K562 (cell line): ENCODE measurements around the gene FAM222A. TPM values are rescaled to one million over a fixed set of nuclear protein-coding genes. Genes with fewer than 3 reads are reported as not detected.

Experiments
- ATAC-seq: fragments of 200-7000 bp; cut with Tn5 transposase; 3 replicates; pipeline ENCODE4 v1.9.1; 2020; ENCODE audit warnings: moderate library complexity
- BruUV-seq: library from RNA; stranded (reverse); fragments of 400-500 nt; replicated peaks from 2 replicates; lab custom pipeline; 2021; lab: Mats Ljungman, UMichigan
- CTCF ChIA-PET: fragments of 300-600 bp; formaldehyde crosslinking; extraction: SDS; loops from one replicate; lab custom pipeline; 2021; ENCODE audit warnings: low intra/inter-chr PET ratio; lab: Yijun Ruan, JAX
- POLR2A ChIA-PET: fragments of 300-600, 350-650 bp; sonication (Branson Sonifier 250); formaldehyde crosslinking; extraction: SDS; loops from one replicate; lab custom pipeline; 2021; ENCODE audit warnings: antibody characterized with exemption, inconsistent platforms; lab: Yijun Ruan, JAX
- DNase-seq, 4 experiments: peaks; one replicate each; pipeline versions ENCODE4 v3.0.0 to v3.0.0-alpha.2; 2011 to 2018; ENCODE audit warnings: low spot score in 3 of 4, mixed read lengths in 3 of 4; ENCODE audit errors: extremely low read depth in 1 of 4
- FAIRE-seq: peaks from 2 replicates; lab custom pipeline; 2011; peaks lifted over from hg19 to GRCh38; lab: Jason Lieb, UNC
- H2AFZ ChIP-seq: 2 replicates; pipeline ENCODE4 v1.6.0; 2011; ENCODE audit warnings: low read depth, low read length, control low read depth, inconsistent platforms
- H3K27ac ChIP-seq: fragments of 200-600 bp; 3 replicates; pipeline ENCODE4 v1.8.0; 2011; ENCODE audit warnings: low read depth, mild to moderate bottlenecking, control low read depth, inconsistent platforms, low read length, moderate library complexity, mixed read lengths; ENCODE audit errors: extremely low read depth
- H3K27me3 ChIP-seq, 2 experiments: fragments of 300-600 bp in 1 of 2; 2 replicates in 1 of 2; 3 replicates in 1 of 2; pipeline versions ENCODE4 v1.6.0 to v1.8.0; 2011; ENCODE audit warnings: inconsistent platforms in 2 of 2, low read length in 2 of 2, mild to moderate bottlenecking in 1 of 2, mixed read lengths in 1 of 2, moderate library complexity in 1 of 2; ENCODE audit not compliant: control insufficient read depth in 2 of 2, insufficient read depth in 2 of 2
- H3K36me3 ChIP-seq: fragments of 300-600 bp; 3 replicates; pipeline ENCODE4 v1.8.0; 2011; ENCODE audit warnings: mild to moderate bottlenecking, low read length, inconsistent platforms; ENCODE audit not compliant: control insufficient read depth, insufficient read depth
- H3K4me1 ChIP-seq, 2 experiments: fragments of 200-600 bp in 1 of 2; replicated peaks in 1 of 2; 2 replicates in 1 of 2; 3 replicates in 1 of 2; pipeline versions ENCODE4 v1.5.1 to v1.8.0; 2011; ENCODE audit warnings: inconsistent platforms in 2 of 2, low read length in 2 of 2, mild to moderate bottlenecking in 1 of 2, mixed read lengths in 1 of 2, moderate library complexity in 1 of 2; ENCODE audit not compliant: control insufficient read depth in 2 of 2, insufficient read depth in 2 of 2
- H3K4me2 ChIP-seq: 2 replicates; pipeline ENCODE4 v1.6.1; 2011; ENCODE audit warnings: low read length, control low read depth, inconsistent platforms, mixed read lengths; ENCODE audit not compliant: insufficient read depth
- H3K4me3 ChIP-seq: fragments of 200-600 bp; sonication (generic), shearing (Covaris generic); 2 replicates; pipeline ENCODE4 v1.5.1; 2016; ENCODE audit warnings: control low read depth, inconsistent platforms
- H3K79me2 ChIP-seq: fragments of 200-600 bp; 3 replicates; pipeline ENCODE4 v1.8.0; 2011; ENCODE audit warnings: low read length, inconsistent platforms; ENCODE audit not compliant: control insufficient read depth, insufficient read depth
- H3K9ac ChIP-seq, 2 experiments: 2 replicates each; pipeline versions ENCODE4 v1.6.0 to v1.6.1; 2011; ENCODE audit warnings: low read depth in 2 of 2, low read length in 2 of 2, control low read depth in 1 of 2, inconsistent platforms in 1 of 2, mild to moderate bottlenecking in 1 of 2, mixed read lengths in 1 of 2; ENCODE audit not compliant: insufficient read depth in 1 of 2
- H3K9me1 ChIP-seq: one replicate; pipeline ENCODE4 v1.6.0; 2011; ENCODE audit warnings: inconsistent platforms, mild to moderate bottlenecking, low read length, moderate library complexity; ENCODE audit not compliant: control insufficient read depth, insufficient read depth
- H3K9me3 ChIP-seq: replicated peaks from 2 replicates; pipeline ENCODE4 v1.5.1; 2011; ENCODE audit warnings: low read depth, low read length, inconsistent platforms; ENCODE audit not compliant: control insufficient read depth, insufficient read depth
- H4K20me1 ChIP-seq: replicated peaks from 2 replicates; pipeline ENCODE4 v1.6.1; 2011; ENCODE audit warnings: low read length, inconsistent platforms, mixed read lengths; ENCODE audit not compliant: control insufficient read depth, insufficient read depth
- DPF2 ChIP-seq: fragments of 450-650 bp; IDR thresholded peaks from 2 replicates; pipeline ENCODE4 v1.6.1; 2016
- NFIC ChIP-seq: fragments of 450-650 bp; IDR thresholded peaks from 2 replicates; pipeline ENCODE4 v1.6.1; 2017; ENCODE audit warnings: mild to moderate bottlenecking, inconsistent platforms
- NFYB ChIP-seq: IDR thresholded peaks from 2 replicates; pipeline ENCODE4 v1.6.1; 2011; ENCODE audit warnings: mild to moderate bottlenecking, moderate library complexity; ENCODE audit not compliant: insufficient read length; ENCODE audit errors: extremely low read depth
- ZKSCAN8 ChIP-seq: fragments of 200-800 bp; sonication (Bioruptor generic); IDR thresholded peaks from 2 replicates; pipeline ENCODE4 v1.6.1; 2016; ENCODE audit warnings: missing genetic modification characterization, missing compliant biosample characterization
- ZNF696 ChIP-seq: fragments of 250-450 bp; sonication (Bioruptor Pico); conservative IDR thresholded peaks from 2 replicates; pipeline ENCODE4 v1.4.0; 2020; ENCODE audit warnings: mild to moderate bottlenecking, moderate library complexity
- WGBS: fragments of 100-300 bp; shearing (Covaris generic); methylation state at CpG from one replicate; pipeline ENCODE4 v1.1.6; 2016; ENCODE audit warnings: low coverage, mixed read lengths; ENCODE audit not compliant: insufficient coverage; ENCODE audit errors: missing lambda C conversion rate; 5-methylcytosine and 5-hydroxymethylcytosine counted together
- in situ Hi-C: fragments of 300-500 bp; cut with MboI; formaldehyde crosslinking; loops from 4 replicates; pipeline ENCODE4 v1.15.0; 2018; ENCODE audit warnings: inconsistent platforms, mixed read lengths
- intact Hi-C: fragments of 100-400 bp; cut with micrococcal nuclease; formaldehyde crosslinking; loops from 2 replicates; pipeline ENCODE4 v1.14.2; 2022
- polyA plus RNA-seq, 8 experiments: library from polyadenylated mRNA; depleted of rRNA in 4 of 8; stranded (reverse) in 5 of 8; unstranded in 3 of 8; fragments of >200 nt; fragmentation: Nextera tagmentation in 2 of 8; fragmentation: Illumina TruSeq in 1 of 8; extraction: Ambion mirVana in 2 of 8; extraction: Trizol in 1 of 8; gene quantifications; 2 replicates each; pipeline versions ENCODE4 v1.2.1 to v1.2.3, GENCODE V29; 2011 to 2014; ENCODE audit warnings: inconsistent platforms in 1 of 8, missing spikeins in 1 of 8
- total RNA-seq, 7 experiments: library from RNA; depleted of rRNA in 6 of 7; stranded (reverse); fragments of >200 nt in 6 of 7; fragmentation: Illumina TruSeq in 2 of 7; extraction: Trizol in 2 of 7; gene quantifications; 2 replicates each; pipeline versions ENCODE4 v1.2.1 to v1.2.3, GENCODE V29; 2011 to 2021; ENCODE audit warnings: low replicate concordance in 1 of 7
- TF ChIP-seq, protein P1 (sequence below): IDR thresholded peaks from 2 replicates; pipeline ENCODE4 v1.6.1; 2012; ENCODE audit warnings: low read depth, low read length, improper control_type of control experiment, borderline replicate concordance

The FAM222A gene
- total and polyA plus RNA-seq, 9 of the 15 experiments (the other 6 are each of a cell fraction or from before 2014, with no cell fraction given) = 0.03 to 0.36 (median 0.12) TPM; not detected in 1

GRCh38 chr12:109704371-109705098 is 9.1 kb upstream of the FAM222A start:
- H4K20me1 ChIP-seq = peaks cover 8% of the 10 kb centered on the region
- ATAC-seq (no peak), FAIRE-seq (no peak), DNase-seq (no peak)
- H3K36me3 ChIP-seq = no peaks in the 10 kb centered on the region
- 2% methylated on average over 4 of the region's 4 CpGs for WGBS
- ChIA-PET CTCF (interaction anchor here (0.7 kb wide), 1 partner anchor 249 kb away, joined by 3 read pairs; no protein-coding TSS in a partner anchor), POLR2A (interaction anchor here (0.5 kb wide), 1 partner anchor 122 kb away, joined by 3 read pairs; no protein-coding TSS in a partner anchor)
- H2AFZ ChIP-seq = no peak overlapping the region
- in situ Hi-C loops = no loop called here
- H3K27ac ChIP-seq = no peak overlapping the region
- no peaks in the 10 kb centered on the region for H3K79me2 ChIP-seq
- H3K9me1 ChIP-seq = peaks cover 6% of the 10 kb centered on the region
- peaks cover 0 to 18% of the 10 kb centered on the region in 2 experiments; a peak in 1 of 5 replicates for H3K27me3 ChIP-seq
- intact Hi-C loops = no loop called here
- H3K9ac ChIP-seq = no peak overlapping the region
- H3K4me3 ChIP-seq = no peak overlapping the region
- no peaks in the 10 kb centered on the region for H3K9me3 ChIP-seq
- BruUV-seq = no TSS peak
- no peak overlapping the region for H3K4me2 ChIP-seq
- TF ChIP-seq NFYB (no peak), DPF2 (no peak), NFIC (peak; percentile 58), ZNF696 (CRISPR knock-in tag) (no peak), ZKSCAN8 (CRISPR knock-in tag) (peak; percentile 91)
- TF ChIP-seq, protein P1, sequence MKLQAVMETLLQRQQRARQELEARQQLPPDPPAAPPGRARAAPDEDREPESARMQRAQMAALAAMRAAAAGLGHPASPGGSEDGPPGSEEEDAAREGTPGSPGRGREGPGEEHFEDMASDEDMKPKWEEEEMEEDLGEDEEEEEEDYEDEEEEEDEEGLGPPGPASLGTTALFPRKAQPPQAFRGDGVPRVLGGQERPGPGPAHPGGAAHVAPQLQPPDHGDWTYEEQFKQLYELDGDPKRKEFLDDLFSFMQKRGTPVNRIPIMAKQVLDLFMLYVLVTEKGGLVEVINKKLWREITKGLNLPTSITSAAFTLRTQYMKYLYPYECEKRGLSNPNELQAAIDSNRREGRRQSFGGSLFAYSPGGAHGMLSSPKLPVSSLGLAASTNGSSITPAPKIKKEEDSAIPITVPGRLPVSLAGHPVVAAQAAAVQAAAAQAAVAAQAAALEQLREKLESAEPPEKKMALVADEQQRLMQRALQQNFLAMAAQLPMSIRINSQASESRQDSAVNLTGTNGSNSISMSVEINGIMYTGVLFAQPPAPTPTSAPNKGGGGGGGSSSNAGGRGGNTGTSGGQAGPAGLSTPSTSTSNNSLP = no peak
- peaks cover 2 to 4% of the 10 kb centered on the region in 2 experiments; a peak in 3 of 5 replicates for H3K4me1 ChIP-seq
